Endothelial cell of umbilical vein (primary cell): ENCODE measurements around the gene TMEM121. TPM values are rescaled to one million over a fixed set of nuclear protein-coding genes. Genes with fewer than 3 reads are reported as not detected.

Experiments used
- BruUV-seq: library from RNA; stranded (reverse); fragments of 400-500 nt; replicated peaks from 2 replicates; lab custom pipeline; 2021; lab: Mats Ljungman, UMichigan
- CTCF ChIA-PET: fragments of 300-600, 350-600 bp; sonication (Branson Sonifier 250); formaldehyde crosslinking; loops from one replicate; lab custom pipeline; 2021; ENCODE audit warnings: antibody characterized with exemption, inconsistent platforms; lab: Charles Lee
- POLR2A ChIA-PET: fragments of 300-600, 350-600 bp; sonication (Branson Sonifier 250); formaldehyde crosslinking; loops from one replicate; lab custom pipeline; 2021; ENCODE audit warnings: antibody characterized with exemption, inconsistent platforms; lab: Charles Lee
- DNase-seq: peaks from one replicate; pipeline ENCODE4 v3.0.0-alpha.2; 2011; ENCODE audit warnings: low read depth, low spot score
- FAIRE-seq: peaks from 2 replicates; lab custom pipeline; 2011; peaks lifted over from hg19 to GRCh38; lab: Jason Lieb, UNC
- H2AFZ ChIP-seq: 2 replicates; pipeline ENCODE4 v1.6.0; 2012; ENCODE audit warnings: low read depth, low read length, control low read depth, inconsistent platforms
- H3K27ac ChIP-seq: 2 replicates; pipeline ENCODE4 v1.5.1; 2011; ENCODE audit warnings: low read depth, mild to moderate bottlenecking, control low read depth, low read length, moderate library complexity; ENCODE audit not compliant: insufficient read depth
- H3K27me3 ChIP-seq, 2 experiments: 2 replicates each; pipeline versions ENCODE4 v1.6.0 to v1.6.1; 2011; ENCODE audit warnings: low read length in 2 of 2, mixed read lengths in 1 of 2; ENCODE audit not compliant: control insufficient read depth in 2 of 2, insufficient read depth in 2 of 2
- H3K36me3 ChIP-seq, 2 experiments: 2 replicates in 1 of 2; 3 replicates in 1 of 2; pipeline ENCODE4 v1.5.1; 2011; ENCODE audit warnings: low read length in 2 of 2, mild to moderate bottlenecking in 1 of 2, moderate library complexity in 1 of 2; ENCODE audit not compliant: control insufficient read depth in 2 of 2, insufficient read depth in 2 of 2; ENCODE audit errors: extremely low read depth in 1 of 2
- H3K4me1 ChIP-seq: 3 replicates; pipeline ENCODE4 v1.5.1; 2011; ENCODE audit warnings: mild to moderate bottlenecking, low read length; ENCODE audit not compliant: control insufficient read depth, insufficient read depth; ENCODE audit errors: extremely low read depth
- H3K4me2 ChIP-seq: 2 replicates; pipeline ENCODE4 v1.6.1; 2011; ENCODE audit warnings: low read length, control low read depth, mixed read lengths; ENCODE audit not compliant: insufficient read depth
- H3K4me3 ChIP-seq, 3 experiments: fragments of 200-600 bp in 1 of 3; sonication (generic), shearing (Covaris generic) in 1 of 3; replicated peaks in 1 of 3; 2 replicates each; pipeline ENCODE4 v1.5.1; 2011 to 2016; ENCODE audit warnings: control low read depth in 3 of 3, low read length in 3 of 3, mild to moderate bottlenecking in 2 of 3, inconsistent platforms in 1 of 3, low read depth in 1 of 3, moderate library complexity in 1 of 3; ENCODE audit not compliant: insufficient read depth in 1 of 3
- H3K79me2 ChIP-seq: 2 replicates; pipeline ENCODE4 v1.6.0; 2012; ENCODE audit warnings: low read length, inconsistent platforms; ENCODE audit not compliant: control insufficient read depth, insufficient read depth
- H3K9ac ChIP-seq: replicated peaks from 2 replicates; pipeline ENCODE3; 2011; ENCODE audit warnings: low read length, control low read depth; ENCODE audit not compliant: insufficient read depth; ENCODE audit errors: extremely low read depth
- H3K9me1 ChIP-seq: replicated peaks from 3 replicates; pipeline ENCODE4 v1.6.0; 2011; ENCODE audit warnings: mild to moderate bottlenecking, low read length; ENCODE audit not compliant: control insufficient read depth, insufficient read depth; ENCODE audit errors: extremely low read depth
- H3K9me3 ChIP-seq: replicated peaks from 2 replicates; pipeline ENCODE4 v1.5.1; 2012; ENCODE audit warnings: low read length, inconsistent platforms; ENCODE audit not compliant: control insufficient read depth, insufficient read depth
- H4K20me1 ChIP-seq: replicated peaks from 2 replicates; pipeline ENCODE3; 2011; ENCODE audit warnings: mild to moderate bottlenecking, low read length; ENCODE audit not compliant: control insufficient read depth, insufficient read depth; ENCODE audit errors: extremely low read depth
- CTCF ChIP-seq, 2 donors: IDR thresholded peaks; 1 replicate in 1 of 2; 2 replicates in 1 of 2; pipeline ENCODE4 v1.5.1; 2011; ENCODE audit warnings: low read length in 2 of 2, mild to moderate bottlenecking in 2 of 2, moderate library complexity in 2 of 2, control low read depth in 1 of 2, inconsistent platforms in 1 of 2, low read depth in 1 of 2; ENCODE audit not compliant: insufficient read depth in 1 of 2; ENCODE audit errors: extremely low read depth in 1 of 2
- EZH2 ChIP-seq: IDR thresholded peaks from 2 replicates; pipeline ENCODE4 v1.6.1; 2012; ENCODE audit warnings: borderline replicate concordance, low read depth, mild to moderate bottlenecking, moderate library complexity, low read length, inconsistent platforms; ENCODE audit not compliant: severe bottlenecking
- FOS ChIP-seq: IDR thresholded peaks from 2 replicates; pipeline ENCODE4 v1.6.1; 2011; ENCODE audit warnings: mild to moderate bottlenecking, low read length, moderate library complexity, borderline replicate concordance; ENCODE audit not compliant: insufficient read depth
- GATA2 ChIP-seq: IDR thresholded peaks from 2 replicates; pipeline ENCODE4 v1.7.0; 2011; ENCODE audit warnings: low read depth, mild to moderate bottlenecking, moderate library complexity, mixed read lengths, low read length; ENCODE audit not compliant: insufficient read length, insufficient read depth
- JUN ChIP-seq: IDR thresholded peaks from 2 replicates; pipeline ENCODE4 v1.6.1; 2011; ENCODE audit warnings: borderline replicate concordance, low read depth; ENCODE audit not compliant: insufficient read length, insufficient read depth
- MYC ChIP-seq: IDR thresholded peaks from one replicate; pipeline ENCODE4 v1.6.1; 2011; ENCODE audit warnings: mild to moderate bottlenecking, low read depth, low read length
- POLR2A ChIP-seq: IDR thresholded peaks from 2 replicates; pipeline ENCODE4 v1.6.1; 2012; ENCODE audit warnings: low read depth, mild to moderate bottlenecking, control low read depth, low read length
- POLR2AphosphoS5 ChIP-seq: IDR thresholded peaks from 2 replicates; pipeline ENCODE4 v1.6.1; 2012; ENCODE audit warnings: low read depth, mild to moderate bottlenecking, control low read depth, low read length, moderate library complexity; ENCODE audit not compliant: insufficient read depth
- dilution Hi-C: fragments of 300-500 bp; cut with MboI; formaldehyde crosslinking; loops from one replicate; pipeline ENCODE4 v1.15.0; 2019; ENCODE audit warnings: low sequenced_read_pairs; ENCODE audit not compliant: extremely low pct_ligation_motif_present
- intact Hi-C: fragments of 100-400 bp; cut with micrococcal nuclease; formaldehyde crosslinking; loops from one replicate; pipeline ENCODE4 v1.10.0; 2022
- polyA plus RNA-seq, 4 experiments: library from polyadenylated mRNA; depleted of rRNA in 3 of 4; stranded (reverse) in 3 of 4; unstranded in 1 of 4; fragments of >200 nt; gene quantifications; 2 replicates each; pipeline versions ENCODE4 v1.2.1 to v1.2.3, GENCODE V29; 2011 to 2012; ENCODE audit warnings: missing spikeins in 1 of 4
- total RNA-seq: library from RNA; stranded (reverse); gene quantifications from 2 replicates; pipeline ENCODE4 v1.2.3, GENCODE V29; 2021
- TF ChIP-seq, protein P1 (sequence below): IDR thresholded peaks from 2 replicates; pipeline ENCODE4 v1.6.1; 2011; ENCODE audit not compliant: insufficient read depth, insufficient read length

Gene TMEM121
- total and polyA plus RNA-seq, 2 donors (not counting 3 experiments of a cell fraction or from before 2014, with no cell fraction given): 4.8 to 7.7 TPM

DNA sequence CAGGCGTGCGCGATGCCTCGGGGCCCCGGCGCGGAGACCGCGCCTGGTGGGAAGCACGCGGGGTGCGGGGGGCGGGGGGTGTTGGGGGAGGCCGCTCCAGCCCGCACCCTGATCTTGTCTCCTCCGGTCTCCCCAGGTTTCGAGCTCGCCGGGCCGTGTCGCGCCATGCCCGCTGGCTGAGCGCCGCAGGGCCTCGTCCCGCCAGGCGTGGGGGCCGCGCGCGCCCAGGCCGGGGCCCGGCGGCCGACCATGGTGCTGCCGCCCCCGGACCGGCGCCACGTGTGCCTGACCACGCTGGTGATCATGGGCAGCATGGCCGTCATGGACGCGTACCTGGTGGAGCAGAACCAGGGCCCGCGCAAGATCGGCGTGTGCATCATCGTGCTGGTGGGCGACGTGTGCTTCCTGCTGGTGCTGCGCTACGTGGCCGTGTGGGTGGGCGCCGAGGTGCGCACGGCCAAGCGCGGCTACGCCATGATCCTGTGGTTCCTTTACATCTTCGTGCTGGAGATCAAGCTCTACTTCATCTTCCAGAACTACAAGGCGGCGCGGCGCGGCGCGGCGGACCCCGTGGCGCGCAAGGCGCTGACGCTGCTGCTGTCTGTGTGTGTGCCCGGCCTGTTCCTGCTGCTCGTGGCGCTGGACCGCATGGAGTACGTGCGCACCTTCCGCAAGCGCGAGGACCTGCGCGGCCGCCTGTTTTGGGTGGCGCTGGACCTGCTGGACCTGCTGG lies 2.4 kb downstream of the TMEM121 start:
- FAIRE-seq (no peak), DNase-seq (peak; percentile 25)
- CTCF ChIA-PET: interaction anchor here (0.7 to 2.7 kb wide), 15 partner anchors 8 to 441 kb away, joined by 3 to 35 read pairs (median 4); partner anchors contain the start of gene TEDC1
- Histone ChIP-seq H3K27ac (no peak overlapping the region), H2AFZ (peak overlapping the region; percentile 80), H3K36me3 (no peaks in the 10 kb centered on the region), H3K9me3 (no peaks in the 10 kb centered on the region), H3K27me3 (peaks cover 6 to 7% of the 10 kb centered on the region in 2 experiments), H3K79me2 (no peaks in the 10 kb centered on the region), H3K9me1 (no peaks in the 10 kb centered on the region), H3K4me3 (peak overlapping the region in 2 of 3 experiments; percentile 22 to 29), H3K4me1 (peaks cover 17% of the 10 kb centered on the region), H3K4me2 (peak overlapping the region; percentile 9), H4K20me1 (no peaks in the 10 kb centered on the region), H3K9ac (no peak overlapping the region)
- intact Hi-C loops: loop anchor here (1.0 kb wide), 3 partner anchors 37 to 157 kb away; partner anchors contain the start of gene TEDC1
- dilution Hi-C loops: no loop called here
- no TSS peak for BruUV-seq
- POLR2A ChIA-PET: no interaction called here
- TF ChIP-seq EZH2: peak; percentile 78
- no peak for TF ChIP-seq MYC
- TF ChIP-seq FOS: no peak

- Histone ChIP-seq H3K36me3 (no peaks in the 10 kb centered on the region), H2AFZ (peak overlapping the region; percentile 80), H4K20me1 (no peaks in the 10 kb centered on the region), H3K4me1 (peaks cover 17% of the 10 kb centered on the region), H3K4me2 (no peak overlapping the region), H3K27ac (no peak overlapping the region), H3K27me3 (peaks cover 6 to 7% of the 10 kb centered on the region in 2 experiments), H3K9me3 (no peaks in the 10 kb centered on the region), H3K79me2 (no peaks in the 10 kb centered on the region), H3K9ac (no peak overlapping the region), H3K4me3 (peak overlapping the region in 1 of 3 experiments; percentile 4), H3K9me1 (no peaks in the 10 kb centered on the region)
- no TSS peak for BruUV-seq
- dilution Hi-C loops: no loop called here
- POLR2A ChIA-PET: no interaction called here
- no peak for DNase-seq
- intact Hi-C loops: no loop called here
- CTCF ChIA-PET: interaction anchor here (1.2 to 2.7 kb wide), 6 partner anchors 36 to 442 kb away, joined by 3 to 35 read pairs (median 10); no protein-coding TSS in a partner anchor
- TF ChIP-seq EZH2: no peak
- TF ChIP-seq, protein P1, sequence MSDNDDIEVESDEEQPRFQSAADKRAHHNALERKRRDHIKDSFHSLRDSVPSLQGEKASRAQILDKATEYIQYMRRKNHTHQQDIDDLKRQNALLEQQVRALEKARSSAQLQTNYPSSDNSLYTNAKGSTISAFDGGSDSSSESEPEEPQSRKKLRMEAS: no peak
- no peak for TF ChIP-seq GATA2
- no peak for TF ChIP-seq JUN
- TF ChIP-seq FOS: no peak
- no peak for TF ChIP-seq POLR2AphosphoS5
- TF ChIP-seq MYC: no peak
- no peak for TF ChIP-seq POLR2A
- TF ChIP-seq CTCF (IDR thresholded peaks at IDR 0.05; ENCODE audit: extremely low read depth in 1 of 2, insufficient read depth in 1 of 2, low read depth in 1 of 2, low read length in 2 of 2): no peak
- FAIRE-seq: no peak
Observed at GRCh38 chr14:105529319-105529568, 2.9 kb downstream of the TMEM121 start.
